NCI-H2107 treated with DMSO at 0.1 percent for 48 hours (cell line): ENCODE results near the gene SLX9.

Experiments
- DNase-seq: peaks from one replicate; lab custom pipeline; 2025; ENCODE audit not compliant: unreplicated experiment; lab: John Stamatoyannopoulos, UW

Gene SLX9

DNA sequence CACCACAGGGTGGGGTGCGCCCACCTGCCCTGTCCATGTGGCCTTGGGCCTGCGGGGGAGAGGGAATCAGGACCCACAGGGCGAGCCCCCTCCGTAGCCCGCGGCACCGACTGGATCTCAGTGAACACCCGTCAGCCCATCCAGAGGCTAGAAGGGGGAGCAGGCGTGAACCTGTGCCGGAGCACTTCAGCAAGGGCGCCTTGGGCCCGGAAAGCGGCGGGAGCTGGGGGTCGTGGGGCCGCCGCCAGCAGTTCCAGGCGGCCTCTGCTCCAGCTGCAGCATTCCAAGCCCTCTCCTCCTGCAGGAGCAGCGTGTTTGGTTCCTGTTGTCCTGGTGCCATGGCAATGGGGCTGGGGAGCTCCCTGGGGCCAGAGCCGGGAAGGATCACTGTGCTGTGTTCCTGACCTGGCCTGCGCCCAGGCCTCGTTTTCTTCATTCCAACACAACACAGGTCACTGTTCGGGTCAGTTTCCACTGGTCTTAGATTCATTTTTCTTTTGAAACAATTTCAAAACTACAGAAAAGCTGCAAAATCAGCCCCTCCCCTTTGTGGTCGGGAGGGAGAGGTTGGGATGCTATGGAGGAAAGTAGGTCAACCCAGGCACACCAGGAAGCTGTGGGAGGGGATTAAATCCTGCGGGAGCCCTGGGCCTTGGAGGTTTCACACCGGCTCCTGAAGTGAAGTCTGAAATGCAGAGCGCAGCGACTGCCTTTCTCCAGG is 18.8 kb downstream of the SLX9 start:
- DNase-seq = no peak

DNA sequence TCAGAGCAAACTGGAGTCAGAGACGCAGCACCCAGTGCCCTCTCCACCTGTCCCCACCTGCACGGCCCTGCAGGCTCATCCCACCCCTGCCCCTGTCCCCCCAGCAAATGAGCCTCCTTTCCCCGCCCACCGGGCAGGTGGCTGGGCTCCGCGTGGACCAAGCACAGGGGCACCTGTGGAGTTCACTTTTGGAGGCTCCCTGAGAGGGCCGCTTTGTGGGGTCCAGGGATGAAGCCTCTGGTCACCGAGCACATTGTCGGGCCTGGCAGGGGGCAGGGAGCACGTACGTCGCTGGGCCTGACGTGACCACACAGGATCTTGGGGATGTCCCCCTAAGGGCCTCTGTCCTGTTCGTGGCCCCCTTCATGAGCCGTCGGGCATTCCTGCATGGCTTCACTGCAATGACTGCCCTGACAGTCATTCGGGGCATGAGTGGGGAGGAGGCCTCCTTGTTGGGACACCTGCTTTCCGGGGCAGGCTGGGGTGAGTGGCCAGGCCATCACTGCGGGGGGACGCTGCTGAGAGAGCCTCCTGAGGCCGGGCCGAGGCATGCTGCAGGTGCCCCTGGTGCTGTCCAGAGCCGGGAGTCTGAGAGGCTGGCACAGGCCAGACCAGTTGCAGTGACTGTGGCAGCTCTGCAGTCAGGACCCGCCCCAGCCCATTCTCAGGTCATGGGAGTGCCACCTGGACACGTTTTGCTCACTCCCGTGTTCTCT is 19.7 kb downstream of the SLX9 start:
- DNase-seq = no peak

DNA sequence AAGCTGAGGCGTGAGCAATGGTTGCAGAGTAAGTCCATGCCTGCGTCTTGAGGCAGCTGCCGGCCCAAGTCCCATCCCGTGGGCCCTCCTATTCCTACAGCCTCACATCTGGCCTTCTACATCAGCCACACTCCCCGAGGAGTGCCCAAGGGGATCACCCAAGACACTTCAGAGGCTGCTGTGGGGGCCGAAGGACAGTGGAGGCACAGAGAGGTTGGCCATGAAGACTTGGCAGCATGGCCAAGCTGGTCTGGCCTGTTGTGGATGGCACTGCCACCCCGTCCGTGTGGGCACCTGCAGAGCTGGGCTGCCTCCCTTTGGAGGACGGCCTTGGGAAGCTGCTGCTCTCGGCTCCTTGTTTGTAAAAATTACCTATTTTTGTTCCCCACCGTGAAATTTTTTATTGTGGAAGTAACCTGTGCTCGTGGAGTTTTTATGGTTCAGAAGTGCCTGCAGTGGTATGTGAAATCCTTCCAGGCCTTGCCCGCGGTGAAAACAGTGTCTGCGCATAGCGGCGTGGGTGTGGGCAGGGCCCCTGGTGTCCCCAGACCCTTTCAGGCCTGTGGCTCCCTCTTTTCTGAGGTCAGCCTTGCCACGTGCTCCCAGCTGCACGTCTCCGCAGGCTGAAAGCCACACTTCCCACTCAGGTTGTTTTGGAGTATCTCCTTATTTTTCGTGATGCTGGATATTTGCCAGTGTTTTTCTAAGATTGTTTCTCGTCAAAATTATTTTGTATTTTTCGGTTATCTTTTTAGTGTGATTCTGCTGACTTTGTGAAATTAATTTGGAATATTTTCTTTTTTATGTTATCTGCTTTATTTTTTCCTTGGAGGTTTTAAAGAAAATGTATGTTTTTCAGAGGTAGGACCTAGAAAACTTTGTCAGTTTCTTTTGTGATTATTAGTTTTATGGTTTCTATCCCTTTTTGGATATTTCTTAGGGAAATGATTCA is 20.6 kb downstream of the SLX9 start:
- no peak for DNase-seq

DNA sequence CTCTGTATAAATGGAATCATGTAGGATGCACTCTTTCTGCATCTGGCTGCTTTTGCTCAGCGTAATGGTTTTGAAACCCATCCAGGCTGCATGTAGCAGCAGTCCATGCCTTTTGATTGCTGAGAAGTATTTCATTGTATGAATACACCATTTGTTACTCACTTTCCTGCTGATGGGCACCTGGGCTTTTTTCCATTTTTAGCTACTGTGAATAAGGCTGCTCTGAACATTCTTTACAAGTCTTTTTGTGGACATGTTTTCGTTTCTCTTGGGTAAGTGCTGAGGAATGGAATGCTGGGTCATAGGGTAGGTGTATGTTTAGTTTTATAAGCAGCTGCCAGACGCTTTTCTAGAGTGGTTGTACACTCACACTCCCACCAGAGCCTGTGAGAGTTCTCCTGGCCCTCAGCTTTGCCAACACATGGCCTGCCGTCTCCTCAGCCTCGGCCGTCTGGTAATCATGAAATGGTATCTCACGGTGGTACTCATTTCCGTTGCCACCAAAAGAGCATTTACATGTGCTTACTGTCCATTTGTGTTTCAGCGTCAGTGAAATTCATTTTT is 22.7 kb downstream of the SLX9 start:
- DNase-seq = no peak

DNA sequence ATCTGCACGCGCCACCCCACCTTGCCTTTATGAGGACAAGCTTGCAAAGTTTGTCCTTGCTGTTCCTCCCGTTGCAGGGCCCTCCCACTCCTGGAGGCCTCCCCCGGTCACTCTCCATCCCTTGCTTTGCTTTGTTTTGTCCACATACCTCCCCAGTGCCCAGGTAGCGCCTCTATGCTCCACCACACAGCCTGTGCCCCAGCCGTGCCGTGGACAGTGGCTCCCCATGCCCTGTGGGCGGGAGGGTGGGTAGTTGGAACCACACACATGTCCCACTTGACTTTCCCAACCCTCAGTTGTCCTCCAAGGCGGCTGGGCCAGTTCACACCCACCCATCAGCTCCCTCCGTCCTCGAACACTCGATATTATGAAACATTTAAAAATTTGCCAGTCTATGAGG is 24.6 kb downstream of the SLX9 start:
- no peak for DNase-seq

DNA sequence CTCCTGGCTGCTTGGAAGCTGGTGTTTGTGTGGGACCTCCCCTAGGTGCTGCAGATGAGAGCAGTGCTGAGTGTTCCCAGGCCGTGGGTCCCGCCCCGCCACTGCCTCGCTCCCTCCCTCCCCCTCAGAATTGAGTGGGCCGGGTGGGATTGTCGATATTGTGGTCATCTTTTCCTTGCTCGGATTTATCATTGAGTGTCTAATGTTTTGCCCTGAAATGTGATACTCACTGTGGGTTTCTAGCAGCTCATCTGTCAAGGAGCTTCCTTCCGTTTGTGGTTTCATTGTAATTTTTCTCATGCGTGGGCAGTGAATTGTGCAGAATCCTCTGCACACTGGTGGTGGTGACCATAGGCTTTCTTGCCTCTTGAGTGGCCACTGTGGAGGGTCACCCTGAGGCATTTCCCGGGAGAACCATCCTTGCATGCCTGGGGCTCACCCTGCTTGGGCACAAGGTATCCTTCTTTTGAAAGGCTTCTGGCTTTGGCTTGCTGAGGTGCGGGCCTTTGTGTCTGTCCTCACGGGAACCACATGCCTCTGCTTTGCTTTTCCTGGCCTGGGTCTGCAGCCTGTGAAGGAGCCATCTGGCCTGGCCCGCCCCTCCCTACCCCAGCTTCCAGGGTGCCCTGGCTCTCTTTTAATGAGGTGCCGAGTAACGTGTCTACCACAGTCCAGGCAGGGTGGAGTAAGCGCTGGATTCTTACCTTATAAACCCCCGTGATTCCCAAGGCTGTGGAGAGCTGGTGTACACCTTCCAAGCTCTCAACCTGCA is 25.6 kb downstream of the SLX9 start:
- DNase-seq = no peak

DNA sequence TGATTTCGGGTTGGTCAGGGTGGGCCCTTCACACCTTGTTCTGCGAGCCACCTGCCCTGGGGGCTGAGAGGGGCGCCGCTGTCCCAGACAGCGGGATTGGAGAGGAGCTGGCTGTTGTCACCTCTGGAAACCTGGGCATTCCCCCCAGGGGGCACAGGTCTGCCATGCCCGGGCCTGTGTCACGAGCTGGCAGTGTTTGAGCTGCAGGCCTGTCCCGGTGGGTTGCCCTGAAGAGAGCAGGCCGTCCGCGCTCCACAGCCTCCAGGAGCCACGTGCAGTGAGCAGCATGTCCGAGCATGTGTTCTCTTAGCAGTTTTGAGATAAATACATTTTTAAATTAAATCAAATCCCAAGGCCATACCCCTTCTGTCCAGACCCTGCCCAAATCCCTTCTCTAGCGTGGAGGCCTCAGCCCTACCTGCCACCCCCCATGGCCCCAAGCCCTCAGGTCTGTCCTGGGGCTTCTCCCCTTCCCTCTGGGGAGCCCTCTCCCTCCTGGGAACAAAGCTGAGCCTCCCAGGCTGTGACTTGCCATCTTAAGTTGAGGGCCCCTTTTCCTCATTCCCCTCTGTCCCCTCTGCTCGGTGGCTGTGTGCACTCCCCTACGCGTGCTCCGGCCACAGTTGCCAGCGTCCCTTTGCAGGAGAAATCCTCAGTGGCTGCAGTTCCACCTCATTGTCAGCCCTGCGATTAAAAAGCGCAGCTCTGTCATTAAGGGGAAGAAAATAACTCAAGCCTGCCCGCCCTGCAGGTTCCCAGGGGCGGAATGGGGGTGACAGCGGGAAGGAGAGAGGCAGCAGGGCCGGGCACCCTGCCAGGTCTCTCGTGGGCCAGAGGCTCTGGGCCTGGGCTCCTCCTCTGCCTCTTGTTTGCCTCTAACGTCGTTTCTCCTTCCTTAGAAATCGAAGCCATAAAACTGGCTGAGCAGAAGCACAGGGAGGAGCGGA is 26.6 kb downstream of the SLX9 start:
- DNase-seq = no peak

DNA sequence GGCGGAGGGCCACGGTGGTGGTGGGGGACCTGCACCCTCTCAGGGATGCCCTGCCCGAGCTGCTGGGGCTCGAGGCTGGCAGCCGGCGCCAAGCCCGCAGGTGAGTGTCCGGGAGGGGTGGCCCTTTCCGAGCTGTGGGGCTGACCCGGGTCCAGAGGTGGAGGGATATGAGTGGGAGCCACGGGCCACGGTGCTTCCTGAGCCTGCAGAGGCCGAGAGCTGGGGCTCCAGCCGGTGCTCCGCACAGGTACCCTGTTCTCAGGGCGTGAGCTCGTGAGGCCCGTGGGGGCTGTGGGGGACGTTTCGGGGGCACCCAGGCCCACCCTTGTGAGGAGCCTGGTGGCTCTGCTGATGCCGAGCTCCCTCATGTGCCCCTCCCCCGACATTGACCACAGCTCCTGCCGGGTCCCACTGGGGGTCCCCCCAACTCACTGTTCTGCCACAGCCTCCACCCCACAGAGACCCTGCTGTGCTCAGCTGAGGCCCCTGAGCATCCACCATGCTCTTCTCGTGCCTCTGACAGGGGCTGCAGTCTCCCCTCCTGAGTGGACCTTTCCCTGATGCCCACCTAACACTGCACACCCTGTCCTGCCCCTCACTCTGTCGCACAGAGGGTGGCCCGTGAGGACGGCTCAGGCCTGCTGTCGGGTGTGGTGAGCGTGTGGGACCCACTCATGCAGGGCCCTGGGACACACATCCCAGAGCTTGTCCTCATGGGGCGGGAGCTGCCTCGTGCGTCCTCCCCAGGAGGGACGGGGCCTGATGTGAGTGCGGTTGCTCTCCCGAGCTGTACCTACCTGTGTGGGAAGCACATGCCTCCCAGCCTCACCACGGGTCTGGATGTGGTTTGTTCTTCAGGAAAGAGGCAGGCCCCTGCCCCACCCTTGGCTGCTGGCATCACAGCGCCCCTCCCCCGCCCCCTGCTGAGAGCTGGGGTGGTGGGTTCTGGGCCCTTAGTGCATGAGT is 27.5 kb downstream of the SLX9 start:
- no peak for DNase-seq

DNA sequence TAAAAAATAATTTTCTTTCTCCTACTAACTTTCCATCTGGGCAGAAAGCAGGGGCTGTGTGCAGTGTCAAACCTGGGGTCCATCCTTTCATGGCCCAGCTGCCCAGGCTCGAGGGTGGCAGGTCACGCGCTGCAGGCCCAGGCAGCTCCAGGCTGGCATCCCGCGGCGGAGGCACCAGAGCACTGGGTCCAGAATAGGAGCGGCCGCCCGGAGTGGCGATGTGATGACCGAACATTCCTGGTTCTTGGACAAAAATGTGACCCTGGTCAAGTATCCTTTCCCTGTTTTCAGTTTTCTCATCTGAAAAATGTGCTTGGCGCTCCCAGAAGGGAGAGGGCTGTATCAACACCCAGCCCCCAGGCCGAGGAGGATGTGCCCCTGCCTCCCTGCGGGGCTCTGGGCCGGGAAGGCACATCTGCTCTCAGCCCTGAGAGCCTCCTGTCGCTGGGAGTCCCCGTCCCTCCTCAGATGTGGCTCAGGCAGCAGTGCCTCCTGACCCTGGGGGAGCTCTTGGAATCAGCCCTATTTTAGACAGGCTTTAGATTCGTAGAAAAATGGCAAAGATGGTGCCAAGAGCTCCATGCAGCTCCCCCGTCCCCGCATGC is 29.3 kb downstream of the SLX9 start:
- no peak for DNase-seq

DNA sequence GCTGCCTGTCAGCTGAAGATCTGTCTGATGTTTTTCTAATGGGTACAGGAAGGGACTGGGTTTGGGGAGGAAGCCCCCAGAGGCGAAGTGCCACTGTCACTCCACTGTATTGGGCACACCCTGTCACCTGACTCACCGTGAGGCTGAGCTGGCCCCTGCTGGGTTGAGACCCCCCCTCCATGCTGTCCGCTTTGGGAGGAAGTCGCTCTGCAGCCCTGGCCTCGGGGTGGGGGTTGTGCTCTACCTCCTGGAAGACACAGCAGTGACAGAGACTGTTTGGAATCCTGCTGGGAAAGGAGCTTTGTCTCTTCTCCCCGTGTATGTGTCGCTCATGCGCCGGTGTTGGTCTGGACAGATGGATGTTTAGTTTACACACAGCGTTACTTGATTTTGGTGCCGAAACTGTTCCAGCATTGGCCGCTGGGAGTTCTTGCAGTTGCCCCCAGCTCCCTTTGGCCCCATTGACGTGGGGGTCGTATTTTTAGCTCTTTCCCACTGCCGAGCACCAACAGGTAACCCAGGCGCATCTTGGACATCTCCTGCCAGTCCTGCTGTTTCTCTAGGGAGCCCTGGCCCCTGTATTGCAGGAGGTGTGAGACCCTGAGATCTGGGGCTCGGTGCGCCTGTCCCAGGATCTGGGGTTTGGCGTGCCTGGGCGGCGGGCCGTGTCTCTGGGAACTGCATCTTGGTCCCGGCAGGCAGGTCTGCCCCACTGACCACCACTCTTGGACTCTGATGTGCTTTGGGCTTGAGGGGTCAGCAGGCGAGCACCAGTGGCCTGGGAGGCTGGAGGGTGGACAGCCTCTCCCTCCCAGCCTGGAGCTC is 30.3 kb downstream of the SLX9 start:
- DNase-seq = no peak

DNA sequence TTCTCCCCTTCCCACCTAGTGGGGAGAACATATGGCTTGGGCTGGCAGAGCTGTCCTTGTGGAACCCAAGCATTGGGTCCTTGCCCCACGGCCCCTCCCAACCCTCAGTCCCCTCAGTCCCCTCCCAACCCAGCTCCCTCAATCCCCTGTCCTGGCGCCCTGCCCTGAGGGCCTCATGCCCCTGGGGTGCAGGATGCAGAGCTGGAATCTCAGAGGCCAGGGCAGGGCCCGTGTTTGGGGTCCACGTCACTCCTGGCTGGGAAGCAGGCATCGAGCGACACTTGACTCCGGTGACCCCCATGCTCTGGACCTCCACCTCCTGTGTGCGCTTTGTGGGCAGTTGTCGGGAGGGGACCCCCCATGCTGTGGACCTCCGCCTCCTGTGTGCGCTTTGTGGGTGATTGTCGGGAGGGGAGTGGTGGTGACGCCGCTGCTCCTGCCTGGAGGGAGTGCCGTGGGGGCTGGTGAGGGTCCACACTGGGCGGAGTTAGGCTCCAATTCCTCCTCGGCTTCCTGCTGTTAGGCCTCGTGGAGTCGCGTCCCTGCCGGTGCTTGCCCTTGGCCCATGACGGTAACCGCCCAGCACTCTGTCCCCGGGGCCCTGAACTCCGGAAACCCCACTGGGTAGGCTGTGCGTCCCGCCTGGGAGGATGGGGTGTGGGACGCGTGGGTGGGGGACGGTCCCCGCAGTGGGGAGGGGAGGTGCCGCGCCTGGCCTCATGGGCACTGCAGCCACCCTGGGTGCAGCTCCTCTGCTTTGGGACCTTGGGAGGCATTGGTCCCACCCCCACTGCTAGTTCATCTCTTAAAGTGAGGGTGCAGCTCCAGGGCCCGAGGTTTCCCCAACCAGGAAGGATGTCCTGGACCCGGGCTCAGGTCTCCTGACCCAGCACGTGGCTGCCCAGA is 31.2 kb downstream of the SLX9 start:
- DNase-seq = no peak

DNA sequence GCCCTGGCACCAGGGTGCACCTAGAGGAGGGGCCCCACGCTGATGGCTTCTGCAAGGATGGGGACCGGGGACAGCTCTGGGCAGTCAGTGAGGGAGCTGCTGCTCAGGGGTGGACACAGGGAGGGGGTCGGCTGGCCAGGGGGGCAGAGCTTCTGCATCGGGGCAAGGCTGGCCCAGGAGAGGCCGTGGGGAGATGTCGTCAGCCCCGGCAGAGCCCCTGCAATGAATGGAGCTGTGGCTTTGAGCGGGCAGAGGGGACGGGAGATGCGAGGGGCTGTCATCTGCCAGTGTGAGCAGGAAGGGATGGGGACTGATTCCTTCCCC is 31.8 kb downstream of the SLX9 start:
- no peak for DNase-seq

DNA sequence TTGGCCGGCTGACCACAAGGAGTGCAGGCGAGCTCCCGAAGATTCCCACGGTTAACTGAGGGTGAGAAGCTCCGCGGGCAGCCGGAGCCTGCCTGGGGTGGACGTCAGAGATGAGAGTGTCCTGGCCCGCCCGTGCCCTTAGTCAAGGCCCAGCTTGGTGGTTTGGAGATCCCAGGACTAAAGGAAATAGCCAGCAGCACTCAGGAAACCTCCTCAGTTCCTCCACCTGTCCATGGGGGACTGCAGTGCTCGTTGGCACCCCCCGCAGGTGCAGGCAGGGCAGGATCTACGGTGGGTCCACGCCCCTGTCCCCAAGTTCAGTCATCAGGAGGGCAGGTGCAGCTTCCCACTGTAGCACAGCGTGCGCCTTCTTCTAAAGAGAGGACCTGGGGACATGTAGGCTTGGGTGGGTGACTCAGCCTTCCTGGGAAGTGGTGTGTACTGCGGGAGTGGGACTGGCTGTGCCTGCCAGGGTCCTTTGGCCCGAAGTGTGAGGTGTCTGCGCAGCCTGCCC is 32.5 kb downstream of the SLX9 start:
- no peak for DNase-seq

DNA sequence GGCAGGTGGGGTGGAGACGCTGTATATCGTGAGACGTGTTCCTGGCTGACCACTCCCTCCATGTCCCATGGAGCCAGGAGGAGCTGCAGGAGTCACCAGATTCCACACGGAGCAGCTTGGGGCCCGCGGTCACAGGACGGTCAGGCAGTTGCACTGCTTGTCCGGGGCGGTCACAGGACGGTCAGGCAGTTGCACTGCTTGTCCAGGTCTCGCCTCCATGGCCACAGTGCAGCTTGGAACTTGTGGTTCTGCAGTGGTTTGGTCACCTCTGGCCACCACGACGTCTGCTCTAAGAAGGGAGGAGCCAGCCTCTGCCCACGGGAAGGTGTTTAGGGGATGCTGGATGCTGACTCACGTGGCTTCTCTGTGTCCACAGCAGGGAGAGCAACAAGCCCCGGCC is 33.0 kb downstream of the SLX9 start:
- no peak for DNase-seq

DNA sequence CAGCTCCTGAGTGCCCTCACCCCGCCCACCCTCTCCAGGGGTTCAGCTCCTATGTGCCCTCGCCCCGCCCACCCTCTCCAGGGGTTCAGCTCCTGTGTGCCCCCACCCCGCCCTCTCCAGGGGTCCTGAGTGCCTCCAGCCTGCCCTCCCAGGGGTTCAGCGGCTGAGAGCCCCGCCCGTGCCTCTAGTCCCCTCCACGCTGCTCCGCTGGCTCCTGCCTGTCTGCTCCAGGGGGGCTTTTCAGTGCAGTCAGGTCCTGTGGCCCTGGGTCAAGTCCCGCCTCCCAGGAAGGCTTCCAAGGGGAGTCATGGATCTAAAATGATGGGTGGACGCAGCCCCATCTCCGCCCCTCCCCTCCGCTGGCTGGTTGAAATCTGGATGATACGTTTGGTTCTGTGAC is 33.8 kb downstream of the SLX9 start:
- no peak for DNase-seq

DNA sequence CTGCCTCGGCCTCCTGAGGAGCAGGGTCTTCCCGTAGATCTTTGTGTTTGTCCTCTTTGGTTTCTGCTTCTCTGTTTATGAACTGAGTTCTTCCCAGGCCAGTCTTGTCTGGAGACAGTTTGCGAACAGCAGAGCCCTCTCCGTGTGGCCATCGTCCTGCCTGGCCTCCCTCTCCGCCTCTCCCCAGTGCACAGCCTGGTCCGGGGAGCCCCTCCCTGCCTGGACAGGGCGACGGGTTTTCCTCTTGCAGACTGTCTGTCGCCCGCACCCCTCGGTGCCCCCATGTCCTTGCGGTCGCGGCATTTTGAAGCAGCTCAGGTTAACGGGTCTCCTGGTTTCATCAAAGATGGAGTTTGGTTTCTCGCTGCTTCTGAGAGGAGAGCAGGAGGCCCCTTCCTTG is 34.8 kb downstream of the SLX9 start:
- no peak for DNase-seq
